Stimulated activated CD8-positive, alpha-beta memory T cell treated with anti-CD3 and anti-CD28 coated beads, Interleukin-7, amount 100 ng/mL, for 1 hour (primary cell): ENCODE data around the gene LRMDA.

Experiments
- DNase-seq, 2 donors: peaks; one replicate each; pipeline ENCODE4 v3.0.0-alpha.2; 2020; ENCODE audit warnings: low read depth in 2 of 2

The LRMDA gene

GRCh38 chr10:75422913-75423312 is 8.5 kb upstream of the LRMDA start:
- no peak for DNase-seq

GRCh38 chr10:75424571-75424970 is 6.9 kb upstream of the LRMDA start:
- no peak for DNase-seq

- no peak for DNase-seq
These were observed 5.9 kb upstream of the LRMDA start for GRCh38 chr10:75425291-75426079.

- DNase-seq = no peak
These were observed 4.5 kb upstream of the LRMDA start for GRCh38 chr10:75426880-75427279.

- DNase-seq = no peak
These were observed 3.5 kb upstream of the LRMDA start for GRCh38 chr10:75427951-75428350.

- no peak for DNase-seq
These were observed 2.8 kb upstream of the LRMDA start for GRCh38 chr10:75428434-75429158.

- DNase-seq = no peak
These were observed 2.1 kb upstream of the LRMDA start for GRCh38 chr10:75429159-75429827.

- no peak for DNase-seq
These were observed 1.2 kb upstream of the LRMDA start for GRCh38 chr10:75430000-75430763.

GRCh38 chr10:75432176-75432575 is 752 bp downstream of the LRMDA start:
- DNase-seq = no peak

GRCh38 chr10:75432763-75433162 is 1.3 kb downstream of the LRMDA start:
- no peak for DNase-seq

GRCh38 chr10:75433216-75433615 is 1.8 kb downstream of the LRMDA start:
- no peak for DNase-seq

GRCh38 chr10:75434291-75434690 is 2.9 kb downstream of the LRMDA start:
- no peak for DNase-seq

- DNase-seq = no peak
These were observed 3.9 kb downstream of the LRMDA start for GRCh38 chr10:75435291-75435690.

GRCh38 chr10:75436896-75437295 is 5.5 kb downstream of the LRMDA start:
- DNase-seq = no peak

- DNase-seq = no peak
These were observed 6.3 kb downstream of the LRMDA start for GRCh38 chr10:75437693-75438092.

- no peak for DNase-seq
These were observed 6.9 kb downstream of the LRMDA start for GRCh38 chr10:75438275-75438674.

- no peak for DNase-seq
These were observed 8.4 kb downstream of the LRMDA start for GRCh38 chr10:75439811-75440210.

GRCh38 chr10:75440271-75440793 is 8.9 kb downstream of the LRMDA start:
- DNase-seq = no peak

GRCh38 chr10:75441196-75441595 is 9.8 kb downstream of the LRMDA start:
- DNase-seq = no peak

- DNase-seq = no peak
These were observed 10.3 kb downstream of the LRMDA start for GRCh38 chr10:75441682-75442081.

- no peak for DNase-seq
These were observed 11.9 kb downstream of the LRMDA start for GRCh38 chr10:75443362-75443761.
